ENCODE data around the gene ANKRA2.

The ANKRA2 gene, protein sequence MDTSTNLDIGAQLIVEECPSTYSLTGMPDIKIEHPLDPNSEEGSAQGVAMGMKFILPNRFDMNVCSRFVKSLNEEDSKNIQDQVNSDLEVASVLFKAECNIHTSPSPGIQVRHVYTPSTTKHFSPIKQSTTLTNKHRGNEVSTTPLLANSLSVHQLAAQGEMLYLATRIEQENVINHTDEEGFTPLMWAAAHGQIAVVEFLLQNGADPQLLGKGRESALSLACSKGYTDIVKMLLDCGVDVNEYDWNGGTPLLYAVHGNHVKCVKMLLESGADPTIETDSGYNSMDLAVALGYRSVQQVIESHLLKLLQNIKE

DNA sequence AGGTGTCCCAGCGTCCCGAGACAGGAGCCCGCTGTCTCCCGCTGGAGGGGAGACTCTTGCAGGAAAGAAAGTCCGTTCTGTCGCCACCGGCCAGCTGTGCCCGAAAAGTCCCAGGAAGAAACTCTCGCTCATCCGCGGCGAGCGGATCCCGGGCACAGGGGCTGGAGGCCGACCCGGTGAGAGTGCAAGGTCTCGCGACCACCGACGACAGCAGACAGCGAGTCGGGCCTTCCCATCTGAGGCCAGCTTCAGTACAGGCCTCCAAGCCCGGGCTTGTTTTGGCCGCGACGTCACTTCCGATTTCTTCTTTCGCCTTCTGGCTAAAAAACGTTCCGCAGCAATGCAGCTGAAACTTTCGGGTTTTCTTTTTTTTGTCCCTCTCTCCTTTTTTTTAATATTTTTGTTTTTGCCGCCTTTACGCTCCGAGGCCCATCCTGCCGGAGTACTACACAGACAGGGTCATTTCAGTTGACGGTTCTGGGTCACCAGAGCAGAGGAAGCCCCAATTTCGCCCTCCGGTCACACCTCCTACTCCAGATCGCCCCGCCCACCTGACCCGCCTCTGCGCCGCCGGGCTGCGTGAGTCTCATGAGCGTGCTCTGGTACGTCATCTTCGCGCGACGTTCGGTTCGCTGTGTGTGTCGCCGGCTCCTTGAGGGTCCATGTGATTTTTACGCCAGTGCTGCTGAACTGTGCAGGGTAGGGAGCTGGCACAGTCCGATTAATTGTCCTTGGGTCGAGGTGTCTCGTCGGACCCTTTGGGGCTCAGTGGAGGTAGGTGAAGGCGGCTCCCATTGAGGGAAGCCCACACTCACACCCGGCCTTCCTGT is at the start of gene ANKRA2, which contains the start of gene UTP15:
Gene ANKRA2 (minus strand): TSS at position 501 of the 830 bp plus-strand sequence. CDS start 2,758 bp downstream, outside the sequence.
Gene UTP15 (plus strand): TSS at position 605 of the 830 bp plus-strand sequence. CDS start 1,602 bp downstream, outside the sequence.
- Histone ChIP-seq H3K27ac (ENCODE audit: low read length) (peak within 1 kb of the TSS; percentile 83), H3K27me3 (ENCODE audit: control insufficient read depth, insufficient read depth, low read length) (no peaks in the 10 kb centered on the region), H3K9me3 (ENCODE audit: control insufficient read depth, low read depth, low read length) (no peaks in the 10 kb centered on the region), H3K4me1 (ENCODE audit: control insufficient read depth, low read depth, low read length) (peaks cover 3% of the 10 kb centered on the region), H3K36me3 (ENCODE audit: control insufficient read depth, low read depth, low read length) (peaks cover 20% of the 10 kb centered on the region), H3K9ac (ENCODE audit: low read length) (peak within 1 kb of the TSS; percentile 96), H3K4me3 (ENCODE audit: low read length) (peak within 1 kb of the TSS; percentile 98)

DNA sequence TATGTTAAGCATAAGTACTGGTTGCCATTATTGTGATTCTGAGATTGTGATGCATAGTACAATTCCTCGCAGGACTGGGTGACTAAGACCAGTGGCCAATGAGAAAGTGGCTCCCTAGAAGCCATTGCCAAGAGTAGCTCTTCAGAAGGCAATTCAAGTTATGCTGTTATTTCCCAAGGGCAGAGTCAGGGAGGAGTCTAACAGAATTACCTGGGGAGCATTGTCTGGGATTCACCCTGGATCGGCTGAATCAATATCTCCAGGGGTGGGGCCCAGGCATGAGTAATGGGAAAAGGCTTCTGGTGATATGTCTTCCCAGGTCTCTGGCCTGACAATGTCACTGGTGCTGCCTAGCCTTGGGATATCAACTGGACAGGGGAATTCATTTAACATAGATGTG is 49.6 kb upstream of the ANKRA2 start:
- Histone ChIP-seq H3K27me3 (ENCODE audit: control insufficient read depth, insufficient read depth, low read length) (no peaks in the 10 kb centered on the region), H3K36me3 (ENCODE audit: control insufficient read depth, low read depth, low read length) (no peaks in the 10 kb centered on the region), H3K9ac (ENCODE audit: low read length) (no peak overlapping the region), H3K4me3 (ENCODE audit: low read length) (no peak overlapping the region), H3K4me1 (ENCODE audit: control insufficient read depth, low read depth, low read length) (no peaks in the 10 kb centered on the region), H3K9me3 (ENCODE audit: control insufficient read depth, low read depth, low read length) (no peaks in the 10 kb centered on the region), H3K27ac (ENCODE audit: low read length) (no peak overlapping the region)

DNA sequence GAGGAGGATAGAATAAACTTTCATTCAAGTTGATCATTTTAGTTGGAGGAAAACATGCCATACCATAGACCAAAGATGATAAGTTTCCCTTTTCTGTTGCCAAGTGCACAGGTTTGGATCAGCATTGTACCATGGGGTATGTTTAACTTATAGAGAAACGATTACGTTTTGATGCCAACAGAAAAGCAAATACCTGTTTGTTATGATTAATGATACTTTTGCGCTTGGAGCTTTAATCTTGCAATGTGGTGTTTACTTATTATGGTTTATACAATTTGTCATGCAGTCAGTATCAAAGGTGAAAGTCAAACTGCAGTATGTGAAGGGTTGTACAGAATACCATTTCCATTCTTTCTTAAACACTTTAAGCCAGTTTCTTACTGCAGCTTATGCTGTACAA is 47.4 kb upstream of the ANKRA2 start:
- Histone ChIP-seq H3K36me3 (ENCODE audit: control insufficient read depth, low read depth, low read length) (no peaks in the 10 kb centered on the region), H3K27me3 (ENCODE audit: control insufficient read depth, insufficient read depth, low read length) (no peaks in the 10 kb centered on the region), H3K4me3 (ENCODE audit: low read length) (no peak overlapping the region), H3K9me3 (ENCODE audit: control insufficient read depth, low read depth, low read length) (no peaks in the 10 kb centered on the region), H3K9ac (ENCODE audit: low read length) (no peak overlapping the region), H3K27ac (ENCODE audit: low read length) (no peak overlapping the region), H3K4me1 (ENCODE audit: control insufficient read depth, low read depth, low read length) (no peaks in the 10 kb centered on the region)

DNA sequence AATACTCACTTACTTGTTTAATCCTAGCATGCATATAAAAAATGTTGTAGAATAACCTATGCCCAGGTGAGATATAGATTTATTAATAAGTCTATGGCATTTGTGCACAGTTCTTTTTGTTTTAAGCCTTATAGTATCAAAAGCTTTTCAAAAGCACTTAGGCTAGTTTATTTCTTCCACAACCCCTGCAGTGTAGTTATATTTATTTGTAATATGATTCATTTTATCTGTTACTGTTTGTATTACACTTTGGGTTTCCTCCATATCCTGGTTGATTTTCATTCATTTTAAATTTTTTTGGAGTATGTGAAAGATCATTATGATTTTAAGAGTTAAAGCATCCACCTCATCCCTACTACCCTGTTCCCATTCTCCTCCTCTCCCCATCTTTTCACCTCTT is 41.8 kb upstream of the ANKRA2 start:
- Histone ChIP-seq H3K36me3 (ENCODE audit: control insufficient read depth, low read depth, low read length) (no peaks in the 10 kb centered on the region), H3K27me3 (ENCODE audit: control insufficient read depth, insufficient read depth, low read length) (no peaks in the 10 kb centered on the region), H3K27ac (ENCODE audit: low read length) (no peak overlapping the region), H3K9ac (ENCODE audit: low read length) (no peak overlapping the region), H3K4me3 (ENCODE audit: low read length) (no peak overlapping the region), H3K4me1 (ENCODE audit: control insufficient read depth, low read depth, low read length) (no peaks in the 10 kb centered on the region), H3K9me3 (ENCODE audit: control insufficient read depth, low read depth, low read length) (no peaks in the 10 kb centered on the region)

DNA sequence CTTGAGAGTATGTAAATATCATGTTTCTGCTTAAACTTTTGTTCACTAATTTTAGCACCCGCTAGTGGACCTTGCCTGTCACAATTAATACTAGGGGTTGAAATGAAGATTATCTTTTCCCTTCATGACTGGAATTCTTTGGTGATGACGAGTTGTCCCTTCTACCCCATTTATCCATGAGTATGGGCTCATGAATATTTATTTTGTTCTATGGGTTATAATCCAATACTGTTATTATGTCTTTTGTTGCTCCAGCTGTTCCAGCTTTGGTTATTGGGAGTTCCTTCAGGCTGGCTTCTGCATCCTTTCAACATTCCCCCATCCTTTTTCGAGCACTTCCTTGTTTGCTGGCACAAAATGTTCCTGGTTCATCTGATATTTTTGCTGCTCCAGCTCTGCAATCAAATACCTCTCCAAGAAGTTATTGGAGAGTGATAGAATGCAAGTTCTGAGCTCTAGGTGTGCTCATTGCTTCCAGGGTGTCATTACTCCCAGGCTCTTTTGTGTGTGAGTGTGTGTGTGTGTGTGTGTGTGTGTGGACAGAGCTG is 40.8 kb upstream of the ANKRA2 start:
- Histone ChIP-seq H3K27me3 (ENCODE audit: control insufficient read depth, insufficient read depth, low read length) (no peaks in the 10 kb centered on the region), H3K4me3 (ENCODE audit: low read length) (no peak overlapping the region), H3K9ac (ENCODE audit: low read length) (no peak overlapping the region), H3K36me3 (ENCODE audit: control insufficient read depth, low read depth, low read length) (no peaks in the 10 kb centered on the region), H3K9me3 (ENCODE audit: control insufficient read depth, low read depth, low read length) (no peaks in the 10 kb centered on the region), H3K4me1 (ENCODE audit: control insufficient read depth, low read depth, low read length) (no peaks in the 10 kb centered on the region), H3K27ac (ENCODE audit: low read length) (no peak overlapping the region)

DNA sequence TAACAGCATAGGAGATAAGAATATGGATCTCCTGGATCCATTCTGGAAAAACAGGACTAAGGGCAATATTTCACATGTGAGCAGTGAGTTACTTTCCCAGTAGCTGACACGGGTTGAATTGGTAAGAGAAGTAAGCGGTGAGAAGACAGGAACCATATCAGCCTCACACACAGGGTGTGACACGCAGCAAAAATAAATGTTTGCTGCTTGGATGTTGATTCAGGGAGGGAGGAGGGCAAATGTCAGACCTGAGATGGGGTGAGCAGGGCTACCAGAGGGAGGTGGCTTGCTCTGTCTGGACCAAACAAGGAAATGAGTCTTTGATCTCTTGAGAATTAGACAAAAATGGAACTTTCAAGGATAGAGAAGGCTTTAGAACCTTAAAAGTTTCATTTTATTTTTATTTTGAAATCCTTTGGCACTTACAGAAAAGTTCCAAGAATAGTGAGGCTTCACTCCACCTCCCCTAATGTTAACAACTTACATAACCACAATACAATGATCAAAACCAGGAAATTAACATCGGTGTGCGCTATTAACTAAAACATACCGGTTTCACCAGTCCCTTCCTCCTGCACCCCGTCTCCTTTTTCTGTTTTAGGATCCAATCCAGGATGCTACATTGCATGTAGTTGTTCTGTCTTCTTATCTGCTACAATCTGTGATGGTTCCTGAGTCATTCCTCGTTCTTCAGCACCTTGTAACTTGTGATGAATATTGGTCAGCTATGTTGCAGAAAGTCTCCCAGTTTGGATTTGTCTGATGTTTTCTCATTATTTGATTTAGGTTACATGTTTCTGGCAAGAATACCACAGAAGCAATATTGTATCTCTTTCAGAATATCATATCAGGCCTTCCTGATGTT is 40.0 kb upstream of the ANKRA2 start:
- no peak overlapping the region for H3K27ac ChIP-seq (ENCODE audit: low read length)
- no peaks in the 10 kb centered on the region for H3K4me1 ChIP-seq (ENCODE audit: control insufficient read depth, low read depth, low read length)
- H3K9ac ChIP-seq (ENCODE audit: low read length), result no peak overlapping the region
- H3K4me3 ChIP-seq (ENCODE audit: low read length), result no peak overlapping the region
- H3K27me3 ChIP-seq (ENCODE audit: control insufficient read depth, insufficient read depth, low read length), result no peaks in the 10 kb centered on the region
- H3K9me3 ChIP-seq (ENCODE audit: control insufficient read depth, low read depth, low read length), result no peaks in the 10 kb centered on the region
- no peaks in the 10 kb centered on the region for H3K36me3 ChIP-seq (ENCODE audit: control insufficient read depth, low read depth, low read length)

DNA sequence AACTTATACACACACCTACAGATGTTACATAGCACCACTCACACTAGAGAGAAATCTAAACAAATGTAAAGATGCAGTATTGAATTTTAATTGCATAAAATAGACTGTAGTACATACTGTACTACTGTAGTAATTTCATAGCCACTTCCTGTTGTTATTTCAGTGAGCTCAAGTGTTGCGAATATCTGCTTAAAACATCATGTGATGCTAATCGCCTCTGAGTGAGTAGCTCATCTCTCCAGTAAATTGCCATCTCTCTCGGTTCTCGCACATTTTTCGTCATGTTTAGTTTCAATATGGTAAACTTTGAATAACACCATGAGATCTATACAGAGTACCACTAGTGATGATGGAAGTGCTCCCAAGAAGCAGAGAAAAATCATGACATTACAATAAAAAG is 38.6 kb upstream of the ANKRA2 start:
- no peaks in the 10 kb centered on the region for H3K27me3 ChIP-seq (ENCODE audit: control insufficient read depth, insufficient read depth, low read length)
- no peaks in the 10 kb centered on the region for H3K4me1 ChIP-seq (ENCODE audit: control insufficient read depth, low read depth, low read length)
- H3K36me3 ChIP-seq (ENCODE audit: control insufficient read depth, low read depth, low read length), result no peaks in the 10 kb centered on the region
- H3K4me3 ChIP-seq (ENCODE audit: low read length), result no peak overlapping the region
- H3K9ac ChIP-seq (ENCODE audit: low read length), result no peak overlapping the region
- H3K27ac ChIP-seq (ENCODE audit: low read length), result no peak overlapping the region
- no peaks in the 10 kb centered on the region for H3K9me3 ChIP-seq (ENCODE audit: control insufficient read depth, low read depth, low read length)

DNA sequence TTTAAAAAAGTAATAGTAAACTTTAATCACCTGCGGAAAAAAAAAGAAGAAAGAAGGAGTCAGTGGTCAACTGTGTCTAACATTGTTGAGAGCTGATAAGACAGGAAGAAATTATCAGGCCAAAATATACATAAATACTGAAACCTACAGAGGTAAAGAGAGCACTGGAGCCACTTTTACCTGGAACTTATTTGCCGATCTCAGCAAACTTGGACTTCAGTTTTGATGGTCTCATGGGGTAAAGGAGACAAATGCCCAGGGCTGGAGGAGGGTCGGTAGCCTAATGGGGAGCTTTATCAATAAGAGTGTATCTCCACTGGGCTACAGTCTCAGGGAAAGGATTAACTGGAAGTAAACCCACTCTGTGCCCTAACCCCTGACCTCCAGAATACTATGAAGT is 33.9 kb upstream of the ANKRA2 start:
- no peaks in the 10 kb centered on the region for H3K4me1 ChIP-seq (ENCODE audit: control insufficient read depth, low read depth, low read length)
- no peaks in the 10 kb centered on the region for H3K36me3 ChIP-seq (ENCODE audit: control insufficient read depth, low read depth, low read length)
- no peak overlapping the region for H3K9ac ChIP-seq (ENCODE audit: low read length)
- no peak overlapping the region for H3K27ac ChIP-seq (ENCODE audit: low read length)
- H3K4me3 ChIP-seq (ENCODE audit: low read length), result no peak overlapping the region
- no peaks in the 10 kb centered on the region for H3K9me3 ChIP-seq (ENCODE audit: control insufficient read depth, low read depth, low read length)
- H3K27me3 ChIP-seq (ENCODE audit: control insufficient read depth, insufficient read depth, low read length), result no peaks in the 10 kb centered on the region

DNA sequence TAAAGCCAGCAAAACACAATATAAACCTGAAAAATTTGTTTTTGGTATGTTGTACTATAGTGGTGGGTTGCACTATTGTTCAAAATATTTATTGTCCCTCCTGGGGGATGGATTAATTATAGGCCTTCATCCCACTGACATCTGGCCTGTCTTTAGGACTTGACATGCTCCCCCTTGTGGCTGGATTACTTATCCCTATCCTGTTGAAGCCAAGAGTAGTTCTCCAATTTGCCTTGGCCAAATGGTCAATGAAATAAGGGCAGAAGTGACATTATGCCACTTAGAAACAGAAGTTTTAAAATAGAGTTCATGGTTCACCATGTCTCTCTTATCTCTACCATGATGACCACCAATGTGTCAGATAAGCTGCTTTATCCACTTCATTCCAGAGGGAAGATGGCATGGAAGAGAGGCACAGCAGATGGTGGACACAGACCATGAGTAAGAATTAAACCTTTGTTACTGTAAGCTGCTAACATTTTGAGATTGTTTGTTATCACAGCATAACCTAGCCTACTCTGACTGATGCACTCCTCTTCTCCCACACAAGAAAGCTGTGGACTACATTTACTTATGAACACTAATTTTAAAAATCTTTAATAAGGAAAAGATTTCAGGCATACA is 31.4 kb upstream of the ANKRA2 start:
- Histone ChIP-seq H3K4me1 (ENCODE audit: control insufficient read depth, low read depth, low read length) (no peaks in the 10 kb centered on the region), H3K27me3 (ENCODE audit: control insufficient read depth, insufficient read depth, low read length) (no peaks in the 10 kb centered on the region), H3K36me3 (ENCODE audit: control insufficient read depth, low read depth, low read length) (no peaks in the 10 kb centered on the region), H3K4me3 (ENCODE audit: low read length) (no peak overlapping the region), H3K9ac (ENCODE audit: low read length) (no peak overlapping the region), H3K9me3 (ENCODE audit: control insufficient read depth, low read depth, low read length) (no peaks in the 10 kb centered on the region), H3K27ac (ENCODE audit: low read length) (no peak overlapping the region)

DNA sequence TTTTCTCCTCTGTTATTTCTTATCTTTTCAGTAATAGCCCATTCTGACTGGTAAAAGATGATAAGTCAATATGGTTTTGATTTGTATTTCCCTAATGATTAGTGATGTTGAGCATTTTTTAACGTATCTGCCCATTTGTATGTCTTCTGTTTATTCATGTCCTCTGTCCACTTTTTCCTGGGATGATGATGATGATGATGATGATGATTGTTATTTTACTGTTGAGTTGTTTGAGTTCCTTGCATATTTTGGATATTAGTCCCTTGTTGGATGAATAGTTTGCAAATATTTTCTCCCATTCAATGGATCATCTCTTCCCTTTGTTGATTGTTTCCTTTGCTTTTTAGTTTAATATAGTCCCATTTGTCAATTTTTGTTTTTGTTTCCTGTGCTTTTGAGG is 27.1 kb upstream of the ANKRA2 start:
- no peak overlapping the region for H3K4me3 ChIP-seq (ENCODE audit: low read length)
- H3K4me1 ChIP-seq (ENCODE audit: control insufficient read depth, low read depth, low read length), result no peaks in the 10 kb centered on the region
- no peaks in the 10 kb centered on the region for H3K9me3 ChIP-seq (ENCODE audit: control insufficient read depth, low read depth, low read length)
- no peak overlapping the region for H3K27ac ChIP-seq (ENCODE audit: low read length)
- no peaks in the 10 kb centered on the region for H3K27me3 ChIP-seq (ENCODE audit: control insufficient read depth, insufficient read depth, low read length)
- no peaks in the 10 kb centered on the region for H3K36me3 ChIP-seq (ENCODE audit: control insufficient read depth, low read depth, low read length)
- no peak overlapping the region for H3K9ac ChIP-seq (ENCODE audit: low read length)

Measured in iPS-18a (cell line).